ENCODE data around the gene TNRC6A. TPM values are rescaled to one million over a fixed set of nuclear protein-coding genes. Genes with fewer than 3 reads are reported as not detected.

The TNRC6A gene
- total and polyA plus RNA-seq, 2 of the 13 experiments (the other 11 are each of a cell fraction or from before 2014, with no cell fraction given) = 30.9 to 43.6 TPM

DNA sequence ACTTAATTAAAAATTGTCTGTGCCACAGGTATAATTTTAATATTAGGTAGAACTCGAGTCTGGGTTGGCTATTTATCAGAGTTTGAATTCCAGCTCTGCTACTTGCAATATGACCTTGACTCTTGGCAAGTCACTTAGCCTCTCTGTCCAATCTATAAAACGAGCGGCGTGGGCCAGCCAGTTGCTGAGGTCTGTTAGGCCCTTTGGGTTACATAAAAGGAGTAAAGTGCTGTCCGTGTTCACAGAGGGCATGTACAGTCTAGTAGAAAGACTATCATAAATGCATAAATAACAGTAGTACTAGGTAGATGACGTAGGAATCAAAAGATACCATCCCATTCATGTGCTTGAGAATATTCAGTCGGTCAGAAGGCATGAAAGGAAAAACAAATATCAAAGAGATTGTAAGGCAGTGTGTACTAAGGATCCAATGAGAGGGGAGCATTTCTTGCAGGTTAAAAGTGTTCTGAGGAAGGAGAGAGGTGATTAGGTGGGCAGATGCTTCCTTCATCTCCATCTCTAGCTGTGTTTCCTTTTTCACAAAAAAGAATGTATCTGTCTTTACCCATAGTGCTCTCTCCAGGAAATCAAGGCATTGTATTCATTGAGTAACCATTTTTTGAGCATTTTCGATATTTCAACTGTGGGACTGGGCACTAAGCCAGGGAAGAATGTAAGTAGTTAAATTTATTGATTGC is 2.4 kb downstream of the TNRC6A start (continued):
- peak; percentile 70; the same call in 1 of the 2 replicates for TF ChIP-seq ARID4A (CRISPR knock-in tag; IDR thresholded peaks at IDR 0.05; ENCODE audit: borderline replicate concordance)
- no peak for TF ChIP-seq ZBTB4 (CRISPR knock-in tag; IDR thresholded peaks at IDR 0.05; ENCODE audit: borderline replicate concordance)
- peak; percentile 66; the same call in 1 of the 2 replicates for TF ChIP-seq ZNF792 (CRISPR knock-in tag; IDR thresholded peaks at IDR 0.05)
- TF ChIP-seq MED8 (CRISPR knock-in tag; IDR thresholded peaks at IDR 0.05; ENCODE audit: insufficient replicate concordance) = no peak
- TF ChIP-seq TRIM24 (CRISPR knock-in tag; IDR thresholded peaks at IDR 0.05) = no peak
- TF ChIP-seq ZNF569 (CRISPR knock-in tag; IDR thresholded peaks at IDR 0.05; ENCODE audit: borderline replicate concordance) = no peak
- TF ChIP-seq CHD4 (IDR thresholded peaks at IDR 0.05; ENCODE audit: borderline replicate concordance, low read length) = no peak
- TF ChIP-seq KAT7 (CRISPR knock-in tag; IDR thresholded peaks at IDR 0.05; ENCODE audit: borderline replicate concordance) = no peak
- 0 out of 2 replicates have a peak, but pooled peaks have one; percentile 33 for TF ChIP-seq ZNF574 (CRISPR knock-in tag; IDR thresholded peaks at IDR 0.05)
- TF ChIP-seq RELA (CRISPR knock-in tag; IDR thresholded peaks at IDR 0.05) = no peak
- no peak for TF ChIP-seq ZNF230 (CRISPR knock-in tag; IDR thresholded peaks at IDR 0.05)
- peak; percentile 97 for TF ChIP-seq PAF1 (CRISPR knock-in tag; IDR thresholded peaks at IDR 0.05)
- no peak for TF ChIP-seq RNF2 (conservative IDR thresholded peaks at IDR 0.05; ENCODE audit: low read depth)
- no peak for TF ChIP-seq GTF3A (CRISPR knock-in tag; conservative IDR thresholded peaks at IDR 0.05)
- peak; percentile 26; the same call in 1 of the 2 replicates for TF ChIP-seq NFYB (CRISPR knock-in tag; IDR thresholded peaks at IDR 0.05)
- TF ChIP-seq, protein P1, sequence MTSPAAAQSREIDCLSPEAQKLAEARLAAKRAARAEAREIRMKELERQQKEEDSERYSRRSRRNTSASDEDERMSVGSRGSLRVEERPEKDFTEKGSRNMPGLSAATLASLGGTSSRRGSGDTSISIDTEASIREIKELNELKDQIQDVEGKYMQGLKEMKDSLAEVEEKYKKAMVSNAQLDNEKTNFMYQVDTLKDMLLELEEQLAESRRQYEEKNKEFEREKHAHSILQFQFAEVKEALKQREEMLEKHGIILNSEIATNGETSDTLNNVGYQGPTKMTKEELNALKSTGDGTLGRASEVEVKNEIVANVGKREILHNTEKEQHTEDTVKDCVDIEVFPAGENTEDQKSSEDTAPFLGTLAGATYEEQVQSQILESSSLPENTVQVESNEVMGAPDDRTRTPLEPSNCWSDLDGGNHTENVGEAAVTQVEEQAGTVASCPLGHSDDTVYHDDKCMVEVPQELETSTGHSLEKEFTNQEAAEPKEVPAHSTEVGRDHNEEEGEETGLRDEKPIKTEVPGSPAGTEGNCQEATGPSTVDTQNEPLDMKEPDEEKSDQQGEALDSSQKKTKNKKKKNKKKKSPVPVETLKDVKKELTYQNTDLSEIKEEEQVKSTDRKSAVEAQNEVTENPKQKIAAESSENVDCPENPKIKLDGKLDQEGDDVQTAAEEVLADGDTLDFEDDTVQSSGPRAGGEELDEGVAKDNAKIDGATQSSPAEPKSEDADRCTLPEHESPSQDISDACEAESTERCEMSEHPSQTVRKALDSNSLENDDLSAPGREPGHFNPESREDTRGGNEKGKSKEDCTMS (CRISPR knock-in tag; conservative IDR thresholded peaks at IDR 0.05) = no peak
